ENCODE data around the gene ITIH2. TPM values are rescaled to one million over a fixed set of nuclear protein-coding genes. Genes with fewer than 3 reads are reported as not detected.

Gene ITIH2
- total and polyA plus RNA-seq, 2 of the 8 experiments (the other 6 are each of a cell fraction or from before 2014, with no cell fraction given): not detected

DNA sequence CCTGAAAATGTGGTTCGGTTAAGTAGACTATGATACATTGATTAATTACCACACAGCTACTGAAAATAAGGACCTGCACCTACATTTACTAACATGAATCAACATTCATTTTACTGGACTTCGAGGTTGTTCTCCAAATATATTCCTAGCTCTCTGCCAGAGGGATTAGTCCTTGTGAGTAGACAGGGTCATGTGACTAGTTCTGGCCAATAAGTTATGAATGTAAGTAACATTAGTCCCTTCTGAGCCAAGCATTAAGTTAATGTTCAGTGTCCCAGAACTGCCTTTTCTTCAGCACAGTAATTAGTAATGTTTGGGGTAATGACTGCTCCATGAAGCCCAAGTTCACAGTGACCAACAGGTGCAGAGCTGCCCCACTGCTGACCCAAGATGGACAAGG, 45.6 kb upstream of the ITIH2 start (continued):
- TF ChIP-seq, protein P1, sequence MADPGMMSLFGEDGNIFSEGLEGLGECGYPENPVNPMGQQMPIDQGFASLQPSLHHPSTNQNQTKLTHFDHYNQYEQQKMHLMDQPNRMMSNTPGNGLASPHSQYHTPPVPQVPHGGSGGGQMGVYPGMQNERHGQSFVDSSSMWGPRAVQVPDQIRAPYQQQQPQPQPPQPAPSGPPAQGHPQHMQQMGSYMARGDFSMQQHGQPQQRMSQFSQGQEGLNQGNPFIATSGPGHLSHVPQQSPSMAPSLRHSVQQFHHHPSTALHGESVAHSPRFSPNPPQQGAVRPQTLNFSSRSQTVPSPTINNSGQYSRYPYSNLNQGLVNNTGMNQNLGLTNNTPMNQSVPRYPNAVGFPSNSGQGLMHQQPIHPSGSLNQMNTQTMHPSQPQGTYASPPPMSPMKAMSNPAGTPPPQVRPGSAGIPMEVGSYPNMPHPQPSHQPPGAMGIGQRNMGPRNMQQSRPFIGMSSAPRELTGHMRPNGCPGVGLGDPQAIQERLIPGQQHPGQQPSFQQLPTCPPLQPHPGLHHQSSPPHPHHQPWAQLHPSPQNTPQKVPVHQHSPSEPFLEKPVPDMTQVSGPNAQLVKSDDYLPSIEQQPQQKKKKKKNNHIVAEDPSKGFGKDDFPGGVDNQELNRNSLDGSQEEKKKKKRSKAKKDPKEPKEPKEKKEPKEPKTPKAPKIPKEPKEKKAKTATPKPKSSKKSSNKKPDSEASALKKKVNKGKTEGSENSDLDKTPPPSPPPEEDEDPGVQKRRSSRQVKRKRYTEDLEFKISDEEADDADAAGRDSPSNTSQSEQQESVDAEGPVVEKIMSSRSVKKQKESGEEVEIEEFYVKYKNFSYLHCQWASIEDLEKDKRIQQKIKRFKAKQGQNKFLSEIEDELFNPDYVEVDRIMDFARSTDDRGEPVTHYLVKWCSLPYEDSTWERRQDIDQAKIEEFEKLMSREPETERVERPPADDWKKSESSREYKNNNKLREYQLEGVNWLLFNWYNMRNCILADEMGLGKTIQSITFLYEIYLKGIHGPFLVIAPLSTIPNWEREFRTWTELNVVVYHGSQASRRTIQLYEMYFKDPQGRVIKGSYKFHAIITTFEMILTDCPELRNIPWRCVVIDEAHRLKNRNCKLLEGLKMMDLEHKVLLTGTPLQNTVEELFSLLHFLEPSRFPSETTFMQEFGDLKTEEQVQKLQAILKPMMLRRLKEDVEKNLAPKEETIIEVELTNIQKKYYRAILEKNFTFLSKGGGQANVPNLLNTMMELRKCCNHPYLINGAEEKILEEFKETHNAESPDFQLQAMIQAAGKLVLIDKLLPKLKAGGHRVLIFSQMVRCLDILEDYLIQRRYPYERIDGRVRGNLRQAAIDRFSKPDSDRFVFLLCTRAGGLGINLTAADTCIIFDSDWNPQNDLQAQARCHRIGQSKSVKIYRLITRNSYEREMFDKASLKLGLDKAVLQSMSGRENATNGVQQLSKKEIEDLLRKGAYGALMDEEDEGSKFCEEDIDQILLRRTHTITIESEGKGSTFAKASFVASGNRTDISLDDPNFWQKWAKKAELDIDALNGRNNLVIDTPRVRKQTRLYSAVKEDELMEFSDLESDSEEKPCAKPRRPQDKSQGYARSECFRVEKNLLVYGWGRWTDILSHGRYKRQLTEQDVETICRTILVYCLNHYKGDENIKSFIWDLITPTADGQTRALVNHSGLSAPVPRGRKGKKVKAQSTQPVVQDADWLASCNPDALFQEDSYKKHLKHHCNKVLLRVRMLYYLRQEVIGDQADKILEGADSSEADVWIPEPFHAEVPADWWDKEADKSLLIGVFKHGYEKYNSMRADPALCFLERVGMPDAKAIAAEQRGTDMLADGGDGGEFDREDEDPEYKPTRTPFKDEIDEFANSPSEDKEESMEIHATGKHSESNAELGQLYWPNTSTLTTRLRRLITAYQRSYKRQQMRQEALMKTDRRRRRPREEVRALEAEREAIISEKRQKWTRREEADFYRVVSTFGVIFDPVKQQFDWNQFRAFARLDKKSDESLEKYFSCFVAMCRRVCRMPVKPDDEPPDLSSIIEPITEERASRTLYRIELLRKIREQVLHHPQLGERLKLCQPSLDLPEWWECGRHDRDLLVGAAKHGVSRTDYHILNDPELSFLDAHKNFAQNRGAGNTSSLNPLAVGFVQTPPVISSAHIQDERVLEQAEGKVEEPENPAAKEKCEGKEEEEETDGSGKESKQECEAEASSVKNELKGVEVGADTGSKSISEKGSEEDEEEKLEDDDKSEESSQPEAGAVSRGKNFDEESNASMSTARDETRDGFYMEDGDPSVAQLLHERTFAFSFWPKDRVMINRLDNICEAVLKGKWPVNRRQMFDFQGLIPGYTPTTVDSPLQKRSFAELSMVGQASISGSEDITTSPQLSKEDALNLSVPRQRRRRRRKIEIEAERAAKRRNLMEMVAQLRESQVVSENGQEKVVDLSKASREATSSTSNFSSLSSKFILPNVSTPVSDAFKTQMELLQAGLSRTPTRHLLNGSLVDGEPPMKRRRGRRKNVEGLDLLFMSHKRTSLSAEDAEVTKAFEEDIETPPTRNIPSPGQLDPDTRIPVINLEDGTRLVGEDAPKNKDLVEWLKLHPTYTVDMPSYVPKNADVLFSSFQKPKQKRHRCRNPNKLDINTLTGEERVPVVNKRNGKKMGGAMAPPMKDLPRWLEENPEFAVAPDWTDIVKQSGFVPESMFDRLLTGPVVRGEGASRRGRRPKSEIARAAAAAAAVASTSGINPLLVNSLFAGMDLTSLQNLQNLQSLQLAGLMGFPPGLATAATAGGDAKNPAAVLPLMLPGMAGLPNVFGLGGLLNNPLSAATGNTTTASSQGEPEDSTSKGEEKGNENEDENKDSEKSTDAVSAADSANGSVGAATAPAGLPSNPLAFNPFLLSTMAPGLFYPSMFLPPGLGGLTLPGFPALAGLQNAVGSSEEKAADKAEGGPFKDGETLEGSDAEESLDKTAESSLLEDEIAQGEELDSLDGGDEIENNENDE (IDR thresholded peaks at IDR 0.05; ENCODE audit: insufficient replicate concordance, low read length): no peak
- TF ChIP-seq CREB1 (IDR thresholded peaks at IDR 0.05): no peak
- TF ChIP-seq JUN (IDR thresholded peaks at IDR 0.05; ENCODE audit: low read depth, low read length): no peak
- TF ChIP-seq BCL11A (IDR thresholded peaks at IDR 0.05; ENCODE audit: low read depth in 2 of 2, low read length in 2 of 2): no peak
- no peak for TF ChIP-seq CHD2 (IDR thresholded peaks at IDR 0.05; ENCODE audit: low read length)
- no peak for TF ChIP-seq CHD1 (IDR thresholded peaks at IDR 0.05; ENCODE audit: low read depth, low read length)
- TF ChIP-seq CBX5 (IDR thresholded peaks at IDR 0.05; ENCODE audit: low read depth, low read length): no peak
- TF ChIP-seq RBBP5 (IDR thresholded peaks at IDR 0.05; ENCODE audit: borderline replicate concordance, low read depth, low read length): no peak
- TF ChIP-seq SUZ12 (IDR thresholded peaks at IDR 0.05; ENCODE audit: low read length): no peak

All from H1 (cell line).